ENCODE data around the gene ZNF488.

ZNF488 gene

GRCh38 chr10:47325303-47326291 lies 58.5 kb downstream of the ZNF488 start:
- DNase-seq: no peak

- no peak for DNase-seq
Observed at GRCh38 chr10:47323636-47324296, 60.3 kb downstream of the ZNF488 start.

GRCh38 chr10:47323087-47323486 lies 61.0 kb downstream of the ZNF488 start:
- DNase-seq: no peak

GRCh38 chr10:47322300-47323061 lies 61.6 kb downstream of the ZNF488 start, which contains the start of gene GDF2:
Gene GDF2 (plus strand): TSS chr10:47322454. CDS start chr10:47322669, 215 bp downstream.
- DNase-seq: no peak

GRCh38 chr10:47321521-47322195 lies 62.4 kb downstream of the ZNF488 start:
- DNase-seq: no peak

GRCh38 chr10:47320812-47321211 lies 63.3 kb downstream of the ZNF488 start:
- DNase-seq: no peak

- DNase-seq: no peak
Observed at GRCh38 chr10:47319784-47320183, 64.3 kb downstream of the ZNF488 start.

- no peak for DNase-seq
Observed at GRCh38 chr10:47318706-47319105, 65.4 kb downstream of the ZNF488 start.

GRCh38 chr10:47317251-47317650 lies 66.8 kb downstream of the ZNF488 start:
- no peak for DNase-seq

GRCh38 chr10:47316131-47316530 lies 68.0 kb downstream of the ZNF488 start:
- no peak for DNase-seq
